ENCODE data around the gene LAMB3.

LAMB3 gene

GRCh38 chr1:209594440-209594839, 57.8 kb downstream of the LAMB3 start:
- DNase-seq: no peak

DNA sequence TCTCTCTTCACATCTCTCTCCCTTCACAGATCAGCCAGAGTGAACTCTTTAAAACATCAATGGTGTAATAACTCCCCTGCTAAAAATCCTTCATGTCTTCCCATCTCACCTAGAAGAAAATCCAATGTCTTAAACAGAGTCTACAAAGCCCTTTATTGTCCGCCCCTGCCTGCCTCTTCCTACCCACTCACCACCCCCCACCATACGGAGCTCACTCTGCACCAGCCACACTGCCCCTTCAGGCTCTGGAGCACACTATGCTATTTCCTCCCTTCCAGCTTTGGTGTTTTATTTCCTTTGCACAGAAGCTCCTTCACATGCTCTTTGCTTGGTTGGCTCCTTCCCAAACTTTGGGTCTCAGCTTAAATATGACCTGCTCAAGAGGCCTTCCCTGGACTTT, 58.5 kb downstream of the LAMB3 start:
- DNase-seq: no peak

DNA sequence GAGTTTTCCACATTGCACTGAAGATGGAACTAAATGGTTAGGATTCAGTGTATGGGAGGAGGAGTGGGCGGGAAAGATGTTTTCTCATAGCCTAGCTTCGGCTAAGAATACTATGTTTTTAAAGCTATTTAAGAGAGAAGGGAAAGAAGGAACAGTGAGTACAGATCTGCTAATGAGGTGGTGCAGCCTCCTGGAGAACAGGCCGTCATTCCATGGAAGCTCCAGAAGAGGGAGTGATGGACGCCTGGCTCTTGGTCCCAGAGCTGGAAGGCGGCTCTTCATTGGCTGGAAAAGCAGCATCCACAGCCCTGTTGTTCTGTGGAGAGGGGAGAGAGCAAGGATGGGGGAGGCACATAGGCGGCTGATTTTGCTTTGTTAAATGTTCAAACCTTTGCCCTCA, 61.8 kb downstream of the LAMB3 start:
- no peak for DNase-seq

DNA sequence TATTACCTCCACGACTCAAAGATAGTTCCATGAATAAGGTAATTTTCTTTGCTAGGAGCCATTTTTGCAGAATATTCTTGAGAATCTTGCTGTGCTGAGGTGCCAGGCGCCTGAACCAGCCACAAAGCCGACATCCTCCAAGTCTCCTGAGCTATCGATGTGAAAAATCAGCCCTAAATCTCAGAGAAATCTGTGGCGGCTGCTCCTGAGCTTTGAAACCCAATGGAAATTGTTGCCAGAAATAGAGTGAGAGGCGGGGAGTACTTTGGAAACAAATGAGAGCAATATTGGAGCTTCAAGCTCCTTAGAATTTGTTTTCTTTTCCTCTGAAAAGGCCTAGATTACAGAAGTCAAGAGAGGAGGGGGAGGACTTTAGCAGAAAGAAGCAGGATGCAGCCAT, 62.4 kb downstream of the LAMB3 start:
- no peak for DNase-seq

DNA sequence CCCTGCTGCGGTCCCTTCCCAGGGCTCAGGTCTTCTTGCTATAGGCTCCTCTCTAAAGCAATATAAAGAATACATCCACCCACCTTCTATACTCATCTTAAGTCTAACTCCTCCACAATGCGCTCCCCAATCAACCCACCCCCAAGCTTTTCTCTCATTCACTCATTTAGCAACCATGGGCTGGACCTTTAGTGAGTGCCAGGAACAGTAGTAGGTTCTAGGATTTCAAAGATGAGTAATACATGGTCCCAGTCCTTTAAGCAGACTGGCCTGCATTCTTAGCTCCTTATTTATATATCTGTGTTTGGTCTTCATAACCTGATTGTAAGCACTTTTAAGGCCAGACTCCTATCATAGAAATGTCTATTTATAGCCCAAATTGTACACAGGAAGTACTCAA, 62.8 kb downstream of the LAMB3 start:
- DNase-seq: no peak

- DNase-seq: no peak
Measured at GRCh38 chr1:209587789-209588188, 64.4 kb downstream of the LAMB3 start.

DNA sequence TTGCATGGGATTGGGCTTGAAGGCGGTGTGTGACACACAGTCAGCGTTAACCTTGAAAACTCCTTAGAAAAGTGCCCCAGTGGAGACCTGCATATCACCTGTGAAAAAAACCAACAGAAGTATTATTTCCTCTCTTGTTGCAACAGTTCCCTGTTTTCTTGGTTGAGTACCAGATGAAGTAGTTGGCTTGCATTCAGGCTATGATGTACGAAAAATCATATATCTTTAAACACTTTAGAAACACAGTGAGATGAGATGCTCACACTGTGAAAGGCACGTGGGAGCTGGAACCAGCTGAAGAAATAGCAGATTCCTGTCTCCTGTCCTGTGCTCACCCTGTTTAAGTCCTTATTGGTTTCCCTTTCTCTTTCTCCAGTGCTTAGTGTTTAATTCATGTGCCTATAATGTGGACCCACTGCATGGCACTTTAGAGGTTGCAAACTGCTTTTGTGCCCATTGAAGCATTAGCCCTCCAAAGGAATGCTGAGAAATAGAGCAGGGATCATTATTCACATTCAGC, 65.9 kb downstream of the LAMB3 start:
- no peak for DNase-seq

- peak in 1 of 2 donors; percentile 17 for DNase-seq
Measured at GRCh38 chr1:209585672-209586071, 66.6 kb downstream of the LAMB3 start.

- no peak for DNase-seq
Measured at GRCh38 chr1:209585197-209585596, 67.0 kb downstream of the LAMB3 start.

DNA sequence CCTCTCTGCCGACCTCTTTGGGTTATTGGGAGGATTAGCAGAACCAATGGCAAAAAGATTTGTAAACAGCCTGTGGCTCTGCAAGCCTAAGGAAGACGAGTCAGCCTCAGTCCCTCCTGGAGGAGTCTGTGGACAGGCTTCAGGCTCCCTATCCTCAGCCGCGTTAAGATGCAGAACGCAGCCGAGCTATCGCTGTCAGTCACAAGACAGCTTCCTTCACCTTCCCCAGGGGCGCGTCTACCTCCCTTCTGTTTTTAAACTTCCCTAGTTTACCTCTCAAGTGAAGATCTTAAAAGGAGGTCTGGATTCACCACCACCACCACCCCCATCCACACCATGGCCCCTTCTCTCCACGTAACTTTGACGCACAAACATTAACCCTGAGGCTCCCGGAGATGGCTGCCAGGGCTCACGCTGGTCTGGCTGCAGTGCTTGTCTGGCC, 68.0 kb downstream of the LAMB3 start:
- DNase-seq: no peak

DNA sequence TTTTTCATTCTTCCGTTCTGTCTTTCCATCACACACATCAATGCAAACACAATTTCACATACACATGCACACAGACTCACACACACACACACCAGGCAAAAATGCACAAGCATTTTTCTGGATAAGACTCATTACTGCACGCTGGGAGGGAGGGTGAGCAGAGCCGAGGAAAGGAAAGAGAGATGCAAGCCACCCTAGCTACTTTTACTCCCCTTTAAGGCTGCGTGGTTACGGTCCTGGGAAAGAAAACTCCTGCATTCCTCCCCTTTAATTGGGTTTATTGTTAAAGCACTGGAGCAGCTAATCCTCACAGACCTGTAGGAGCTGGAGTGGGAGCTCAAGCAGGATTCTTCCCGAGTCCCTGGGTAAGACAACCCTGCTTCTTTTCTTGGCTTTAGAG, 68.8 kb downstream of the LAMB3 start, which contains the start of gene CAMK1G:
CAMK1G (plus strand) TSS at position 307 of the 400 bp plus-strand sequence. CDS start 11,270 bp downstream, outside the sequence.
- DNase-seq: no peak

DNA sequence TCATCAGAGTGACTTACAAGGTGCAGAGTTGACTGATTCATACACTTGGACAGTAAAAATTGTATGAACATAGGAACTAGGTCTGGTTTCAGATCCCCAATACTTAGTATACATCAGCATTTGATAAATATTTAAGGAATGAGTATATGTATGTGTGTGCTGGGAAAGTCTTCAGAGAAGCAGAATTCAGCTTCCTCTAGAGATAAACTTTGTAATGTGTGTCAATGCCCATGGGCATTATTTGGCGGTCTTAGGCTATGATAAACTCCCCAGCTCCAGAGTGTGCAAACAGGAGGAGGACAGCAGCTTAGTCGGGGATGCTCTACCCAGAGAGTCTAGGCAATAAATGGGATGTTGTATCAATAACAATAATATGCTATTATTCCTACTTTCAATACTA, 71.6 kb downstream of the LAMB3 start:
- DNase-seq: no peak

GRCh38 chr1:209577346-209577745, 74.9 kb downstream of the LAMB3 start:
- no peak for DNase-seq

- DNase-seq: peak; percentile 81 to 82
Measured at GRCh38 chr1:209576392-209577197, 75.6 kb downstream of the LAMB3 start.

- no peak for DNase-seq
Measured at GRCh38 chr1:209570743-209571142, 81.5 kb downstream of the LAMB3 start.

DNA sequence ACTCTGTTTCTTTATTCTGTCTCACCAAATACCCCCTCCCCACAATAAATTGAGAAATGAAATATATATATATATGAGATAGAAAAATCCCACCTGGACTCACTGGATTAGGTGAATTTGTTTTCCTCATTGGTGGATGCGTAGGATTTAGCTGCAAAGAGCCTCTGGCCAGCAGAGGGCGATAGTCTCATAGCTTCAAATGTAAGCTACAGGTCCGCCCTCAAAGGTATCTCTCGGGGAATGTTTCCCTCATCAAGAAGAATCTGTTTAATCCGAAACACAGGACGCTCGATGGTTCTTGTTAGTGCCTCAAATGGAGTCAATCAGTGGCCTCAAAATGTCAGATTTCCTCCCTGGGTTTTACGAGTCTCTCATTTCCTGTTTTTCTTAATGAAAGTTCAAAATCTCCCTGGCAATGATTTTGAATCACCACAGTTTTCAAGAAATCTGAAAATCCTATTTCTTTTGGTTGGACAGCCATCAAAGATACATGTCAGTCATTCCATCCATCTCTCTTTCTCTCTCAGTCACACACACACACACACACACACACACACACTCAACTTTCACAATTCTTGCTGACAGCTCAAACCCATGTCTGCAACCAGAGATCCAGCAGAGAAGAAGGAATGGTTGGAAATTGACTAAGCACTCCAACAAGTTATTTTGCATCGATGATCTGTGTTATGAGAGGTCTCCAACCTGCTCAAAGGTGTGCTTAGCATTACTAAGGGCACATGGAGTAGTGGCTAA, 82.6 kb downstream of the LAMB3 start:
- peak; percentile 83 to 86 for DNase-seq

DNA sequence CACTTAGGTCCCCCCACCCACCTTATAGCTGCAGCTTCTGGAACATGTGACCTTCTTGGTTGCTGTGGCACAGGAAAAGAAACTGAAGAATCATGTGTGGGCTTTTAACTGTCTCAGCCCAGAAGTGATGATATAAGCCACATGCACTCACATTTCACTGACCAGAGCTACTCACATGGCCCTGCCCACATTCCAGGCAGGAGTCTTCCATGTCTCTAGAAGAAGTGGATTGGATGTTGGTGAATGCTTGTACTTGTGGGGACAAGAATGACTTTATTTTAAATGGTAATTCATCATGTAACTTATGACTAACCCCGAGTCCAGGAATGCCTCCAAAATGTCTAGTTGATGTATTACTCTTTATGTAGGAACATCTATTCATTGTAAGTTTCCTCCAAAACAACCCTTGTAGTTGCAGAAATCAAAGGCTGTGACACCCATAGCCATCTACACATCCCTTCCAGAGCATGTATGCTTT, 84.5 kb downstream of the LAMB3 start:
- no peak for DNase-seq

- DNase-seq: peak; percentile 81 to 82
Measured at GRCh38 chr1:209565759-209566678, 86.2 kb downstream of the LAMB3 start.

Data from stimulated activated CD4-positive, alpha-beta T cell treated with anti-CD3 and anti-CD28 coated beads, Interleukin-2, amount 100 ng/mL, for 24 hours (primary cell).